ENCODE data around the gene CA5A.
"Not testable (repeated sequence)": the region's sequence is repeated elsewhere in the genome, so short reads cannot be mapped to it uniquely, and the experiment has no call there.

The CA5A gene

DNA sequence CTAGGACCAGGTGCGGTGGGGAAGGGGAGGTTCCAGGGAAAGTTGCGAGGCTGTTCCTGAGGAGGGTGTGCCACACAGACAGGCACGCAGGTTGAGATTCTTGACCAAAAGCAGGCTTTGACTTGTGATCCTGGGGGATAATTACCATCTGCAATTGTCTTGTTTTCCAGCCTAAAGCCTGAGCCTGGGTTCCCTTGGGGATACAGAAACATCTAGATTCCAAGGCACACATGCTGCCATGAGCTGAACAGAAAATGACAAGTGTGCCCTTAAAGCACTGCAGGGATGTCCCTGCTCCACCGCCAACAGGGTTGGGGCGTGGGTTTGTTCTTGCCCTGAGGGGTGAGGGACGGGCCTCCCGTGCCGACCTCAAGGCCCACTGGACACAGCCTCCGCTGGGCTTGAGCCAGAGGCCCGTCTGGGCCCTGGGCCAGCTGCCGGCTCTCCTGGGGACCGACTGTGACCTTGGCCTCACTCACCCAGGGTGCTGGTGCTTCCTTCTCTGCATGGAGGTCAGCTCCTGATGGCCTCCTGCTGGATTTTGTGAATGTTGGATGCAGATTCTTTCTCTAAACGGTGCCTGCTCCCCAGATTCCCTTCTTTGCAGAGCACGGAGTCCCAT is 14.0 kb downstream of the CA5A start:
- DNase-seq, result no peak

DNA sequence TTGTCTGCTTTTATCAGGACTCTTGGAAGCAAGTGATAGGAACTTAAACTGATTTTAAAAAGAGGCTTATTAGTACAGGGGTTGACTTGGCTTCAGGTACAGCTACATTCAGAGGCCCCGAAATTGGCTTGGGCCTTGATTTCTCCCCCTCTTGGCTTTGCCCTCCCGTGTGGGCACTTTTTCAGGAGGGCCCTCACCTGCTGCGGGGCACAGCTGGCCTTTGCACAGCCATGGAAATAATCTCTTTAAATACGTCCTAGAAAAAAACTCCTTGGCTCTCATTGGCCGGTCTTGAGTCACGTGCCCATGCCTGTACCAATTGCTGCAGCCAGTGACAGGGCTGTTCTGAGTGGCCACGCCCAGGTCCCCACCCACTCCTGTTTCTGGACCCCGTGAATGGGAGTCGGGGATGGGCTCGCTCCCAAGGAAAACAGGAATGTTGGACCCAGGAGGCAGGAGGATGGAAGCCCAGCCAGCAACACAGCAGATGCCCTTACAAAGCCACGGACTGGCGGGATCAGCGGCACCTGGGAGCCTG is 15.0 kb downstream of the CA5A start:
- DNase-seq, result no peak

GRCh38 chr16:87919681-87919994 is 16.7 kb downstream of the CA5A start:
- no peak for DNase-seq

GRCh38 chr16:87918866-87919680 is 17.3 kb downstream of the CA5A start:
- no peak for DNase-seq

GRCh38 chr16:87918338-87918737 is 18.0 kb downstream of the CA5A start:
- no peak for DNase-seq

- DNase-seq, result no peak
Observed at GRCh38 chr16:87917503-87917902, 18.8 kb downstream of the CA5A start.

- DNase-seq, result no peak
Observed at GRCh38 chr16:87914812-87915211, 21.5 kb downstream of the CA5A start.

- DNase-seq, result not testable (repeated sequence)
Observed at GRCh38 chr16:87914021-87914725, 22.2 kb downstream of the CA5A start.

DNA sequence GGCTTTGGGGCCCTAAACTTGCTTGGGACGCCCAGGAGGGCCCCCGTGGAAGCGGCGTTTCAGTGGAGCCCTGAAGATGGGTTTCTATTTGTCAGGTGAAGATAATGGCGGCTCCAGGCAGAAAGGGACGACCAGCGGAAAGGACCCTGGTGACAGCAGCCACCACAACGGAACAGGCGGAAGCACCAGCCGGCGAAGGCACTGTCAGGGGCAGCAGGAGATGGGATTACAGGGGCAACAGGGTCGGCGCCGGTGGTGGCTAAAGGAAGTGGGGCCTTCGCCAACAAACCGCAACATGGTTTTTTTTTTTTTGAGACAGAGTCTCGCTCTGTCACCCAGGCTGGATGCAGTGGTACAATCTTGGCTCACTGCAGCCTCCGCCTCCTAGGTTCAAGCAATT is 23.6 kb downstream of the CA5A start:
- DNase-seq, result not testable (repeated sequence)

GRCh38 chr16:87911106-87911763 is 25.1 kb downstream of the CA5A start:
- DNase-seq, result peak; percentile 68

- DNase-seq, result peak; percentile 38
Observed at GRCh38 chr16:87909203-87909935, 27.0 kb downstream of the CA5A start.

- not testable (repeated sequence) for DNase-seq
Observed at GRCh38 chr16:87908101-87908500, 28.2 kb downstream of the CA5A start.

GRCh38 chr16:87905521-87905920 is 30.8 kb downstream of the CA5A start:
- not testable (repeated sequence) for DNase-seq

DNA sequence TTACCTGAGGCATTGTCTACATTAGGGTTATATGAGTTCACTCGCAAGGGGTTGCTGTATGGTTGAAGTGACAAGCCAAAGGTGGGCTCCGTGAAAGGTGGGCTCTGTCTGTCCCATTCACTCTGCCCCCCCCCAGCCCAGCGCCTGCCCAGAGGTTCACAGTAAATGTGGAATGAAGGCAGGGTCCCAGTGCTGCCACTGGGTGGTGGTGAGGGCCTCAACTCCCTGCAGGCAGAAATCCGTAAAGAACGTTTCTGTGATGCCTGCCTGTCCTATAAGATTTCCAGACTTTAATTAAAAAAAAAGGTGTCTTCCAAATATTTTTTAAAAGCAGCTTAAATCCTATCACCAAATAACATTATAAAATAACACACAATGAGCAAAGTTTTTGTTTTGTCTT is 31.4 kb downstream of the CA5A start:
- not testable (repeated sequence) for DNase-seq

DNA sequence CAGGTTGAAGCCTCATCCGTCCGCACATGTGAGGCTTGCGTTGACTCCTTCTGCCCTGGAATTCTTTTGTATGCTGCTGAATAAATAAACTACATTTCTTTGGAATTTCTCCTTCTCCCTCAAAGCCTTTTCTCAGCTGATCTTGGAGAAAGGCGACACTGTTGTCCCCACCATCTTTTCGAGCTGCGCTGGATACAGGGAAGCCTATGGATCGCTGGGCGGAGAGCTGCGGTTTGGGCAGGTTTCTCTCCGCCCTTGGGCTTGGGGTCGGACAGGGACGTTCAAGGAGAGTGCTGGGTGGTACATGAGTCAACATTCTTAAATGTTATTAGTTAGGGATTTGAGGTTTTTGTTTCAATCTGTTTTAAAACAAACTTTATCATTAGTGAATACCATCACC is 35.8 kb downstream of the CA5A start:
- DNase-seq, result not testable (repeated sequence)

DNA sequence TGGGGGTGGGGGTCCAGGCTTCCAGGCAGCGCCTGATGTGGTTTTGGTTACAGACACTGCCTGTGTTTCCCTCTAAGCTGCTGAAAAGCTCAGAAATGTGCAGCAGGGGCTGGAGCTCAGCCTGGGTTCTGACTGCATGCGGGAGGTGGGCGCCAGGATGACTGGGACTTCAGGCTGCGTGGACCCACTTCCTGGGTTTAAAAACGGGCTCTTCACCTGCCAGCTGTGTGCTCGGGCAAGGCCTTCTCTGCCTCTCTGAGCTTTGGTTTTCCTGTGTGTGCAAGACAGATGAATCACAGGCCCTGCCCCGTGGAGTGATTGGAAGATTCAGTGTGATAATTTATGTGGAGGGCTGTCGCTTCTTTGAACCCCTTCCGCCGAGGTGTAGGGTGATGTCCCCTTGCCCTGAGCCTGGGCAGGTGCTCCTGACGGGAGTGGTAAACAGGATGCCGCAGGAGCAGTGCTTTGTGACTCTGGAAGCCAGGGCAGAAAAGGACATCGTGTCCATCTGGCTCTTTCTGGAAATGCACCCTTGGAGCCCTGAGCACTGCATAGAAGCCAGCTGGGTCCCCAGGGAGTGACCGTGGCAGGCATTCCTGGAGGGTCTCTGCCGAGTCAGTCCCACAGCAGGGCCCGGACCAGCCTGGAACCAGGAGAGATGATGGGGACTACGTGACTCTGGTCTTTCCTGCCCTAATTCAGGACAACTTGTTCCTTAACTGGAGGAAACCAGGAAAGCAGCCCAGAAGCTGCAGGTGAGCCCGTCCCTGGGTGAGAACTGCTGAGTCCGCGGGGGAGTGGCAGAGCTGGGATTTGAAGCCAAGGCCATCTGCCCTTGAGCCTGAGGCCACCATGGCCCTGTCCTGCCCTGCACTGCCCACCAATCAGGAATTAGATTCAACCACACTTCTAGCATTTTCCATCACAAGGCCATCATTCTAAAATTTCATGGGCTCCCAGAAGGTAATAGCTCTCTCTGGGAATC is 38.5 kb downstream of the CA5A start:
- DNase-seq, result no peak

- not testable (repeated sequence) for DNase-seq
Observed at GRCh38 chr16:87896924-87897520, 39.3 kb downstream of the CA5A start.

DNA sequence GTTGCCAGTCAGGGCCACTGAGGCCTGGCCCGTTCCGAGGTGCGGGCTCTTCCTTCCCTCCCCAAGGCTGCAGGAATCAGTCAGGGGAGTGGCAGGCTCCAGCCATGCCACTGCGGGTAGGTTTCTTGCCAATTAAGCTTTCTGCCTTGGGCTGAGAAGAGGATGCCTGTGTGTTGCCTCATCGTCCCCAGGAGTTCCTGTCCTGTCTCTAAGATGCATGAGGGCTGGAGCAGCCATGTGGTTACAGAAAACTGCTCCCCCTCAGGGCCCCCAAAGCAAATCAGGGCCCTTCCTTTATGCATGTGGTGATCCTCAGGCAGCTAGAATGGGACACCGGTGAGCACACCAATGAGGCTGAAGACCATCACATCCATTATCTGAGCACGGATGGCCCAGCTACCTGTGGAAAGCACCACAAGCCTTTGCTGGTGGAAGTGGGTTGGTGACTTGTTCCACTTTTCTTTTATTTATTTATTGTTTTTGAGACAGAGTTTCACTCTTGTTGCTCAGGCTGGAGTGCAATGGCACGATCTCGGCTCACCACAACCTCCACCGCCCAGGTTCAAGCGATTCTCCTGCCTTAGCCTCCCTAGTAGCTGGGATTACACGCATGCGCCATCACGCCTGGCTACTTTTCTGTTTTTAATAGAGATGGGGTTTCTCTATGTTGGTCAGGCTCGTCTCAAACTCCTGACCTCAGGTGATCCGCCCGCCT is 40.0 kb downstream of the CA5A start:
- not testable (repeated sequence) for DNase-seq

- DNase-seq, result peak; percentile 57
Observed at GRCh38 chr16:87895641-87896141, 40.6 kb downstream of the CA5A start.

DNA sequence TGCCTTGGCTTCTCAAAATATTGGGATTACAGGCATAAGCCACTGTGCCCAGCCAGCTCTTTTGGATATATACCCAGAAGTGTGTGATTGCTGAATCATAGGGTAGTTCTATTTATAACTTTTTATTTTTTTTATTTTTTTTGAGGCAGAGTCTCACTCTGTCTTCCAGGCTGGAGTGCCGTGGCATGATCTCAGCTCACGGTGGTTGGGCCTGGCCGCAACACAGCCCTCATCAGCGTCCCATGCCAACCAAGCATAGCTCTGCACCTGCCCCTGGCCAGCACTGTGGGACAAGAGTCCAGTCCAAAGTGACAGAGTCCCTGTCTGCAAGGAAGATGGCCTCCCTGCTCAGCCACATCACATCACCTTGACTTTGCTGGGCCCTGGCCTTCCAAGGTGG is 42.3 kb downstream of the CA5A start:
- peak; percentile 27 for DNase-seq

Data from HCEC 1CT (cell line).